Measurements from ENCODE around the gene HSPA14.

- no peak for TF ChIP-seq TAF1 (IDR thresholded peaks at IDR 0.05; ENCODE audit: low read depth, low read length)
- no peak for TF ChIP-seq POLR2A (IDR thresholded peaks at IDR 0.05; ENCODE audit: low read depth, low read length)
- TF ChIP-seq POU2F2 (IDR thresholded peaks at IDR 0.05; ENCODE audit: low read depth, low read length) = no peak
- TF ChIP-seq POLR2AphosphoS5 (IDR thresholded peaks at IDR 0.05; ENCODE audit: low read depth, low read length) = no peak
- TF ChIP-seq SPI1 (IDR thresholded peaks at IDR 0.05; ENCODE audit: low read depth, low read length) = no peak
These were observed 34.3 kb upstream of the HSPA14 start for GRCh38 chr10:14803827-14804226.

Measured in GM12891 (cell line).